IMR-90 (cell line): ENCODE data around the gene CAPRIN1. TPM values are rescaled to one million over a fixed set of nuclear protein-coding genes. Genes with fewer than 3 reads are reported as not detected.

Source experiments
- ATAC-seq: fragments of 200-7000 bp; cut with Tn5 transposase; 2 replicates; pipeline ENCODE4 v1.9.1; 2020; ENCODE audit warnings: low read depth, mild to moderate bottlenecking, moderate library complexity
- BruUV-seq: library from RNA; stranded (reverse); fragments of 400-500 nt; replicated peaks from 2 replicates; lab custom pipeline; 2021; lab: Mats Ljungman, UMichigan
- CTCF ChIA-PET: fragments of 300-600 bp; formaldehyde crosslinking; extraction: SDS; loops from one replicate; lab custom pipeline; 2021; ENCODE audit warnings: antibody characterized with exemption; lab: Yijun Ruan, JAX
- POLR2A ChIA-PET: fragments of 300-600 bp; sonication (Branson Sonifier 250); formaldehyde crosslinking; loops from one replicate; lab custom pipeline; 2022; ENCODE audit warnings: antibody characterized with exemption; ENCODE audit not compliant: unreplicated experiment; lab: Charles Lee
- DNase-seq: peaks from one replicate; pipeline ENCODE4 v3.0.0; 2013
- H2AFZ ChIP-seq: replicated peaks from 2 replicates; pipeline ENCODE3; 2013; ENCODE audit warnings: low read length, mild to moderate bottlenecking; ENCODE audit not compliant: poor library complexity
- H2AK5ac ChIP-seq: 2 replicates; pipeline ENCODE4 v1.6.1; 2013; ENCODE audit warnings: low read depth, low read length, inconsistent platforms
- H2AK9ac ChIP-seq: replicated peaks from 2 replicates; pipeline ENCODE3; 2013; ENCODE audit warnings: mild to moderate bottlenecking, low read depth, low read length, moderate library complexity; ENCODE audit not compliant: poor library complexity
- H2BK120ac ChIP-seq: 2 replicates; pipeline ENCODE4 v1.6.1; 2013; ENCODE audit warnings: low read depth, low read length, inconsistent platforms
- H2BK15ac ChIP-seq: 3 replicates; pipeline ENCODE4 v1.6.1; 2013; ENCODE audit warnings: low read depth, low read length, inconsistent platforms
- H2BK20ac ChIP-seq: 2 replicates; pipeline ENCODE4 v1.6.1; 2013; ENCODE audit warnings: low read depth, mild to moderate bottlenecking, inconsistent platforms, low read length, moderate library complexity
- H2BK5ac ChIP-seq: 2 replicates; pipeline ENCODE4 v1.6.1; 2013; ENCODE audit warnings: mild to moderate bottlenecking, low read depth, low read length, inconsistent platforms; ENCODE audit not compliant: poor library complexity, severe bottlenecking
- H3K14ac ChIP-seq: replicated peaks from 2 replicates; pipeline ENCODE4 v1.6.1; 2013; ENCODE audit warnings: low read depth, low read length, inconsistent platforms
- H3K18ac ChIP-seq: 2 replicates; pipeline ENCODE4 v1.6.1; 2013; ENCODE audit warnings: low read depth, low read length, control low read depth
- H3K23ac ChIP-seq: 2 replicates; pipeline ENCODE4 v1.6.1; 2013; ENCODE audit warnings: low read depth, low read length, inconsistent platforms
- H3K27ac ChIP-seq: 2 replicates; pipeline ENCODE4 v1.5.1; 2013; ENCODE audit warnings: mild to moderate bottlenecking, control low read depth, low read length; ENCODE audit not compliant: insufficient read depth
- H3K27me3 ChIP-seq: 2 replicates; pipeline ENCODE4 v1.6.1; 2013; ENCODE audit warnings: low read length; ENCODE audit not compliant: control insufficient read depth, insufficient read depth
- H3K36me3 ChIP-seq: 2 replicates; pipeline ENCODE4 v1.6.1; 2013; ENCODE audit warnings: low read length, mixed read lengths; ENCODE audit not compliant: control insufficient read depth, insufficient read depth
- H3K4ac ChIP-seq: 2 replicates; pipeline ENCODE4 v1.6.1; 2013; ENCODE audit warnings: low read depth, low read length, inconsistent platforms
- H3K4me1 ChIP-seq: 2 replicates; pipeline ENCODE4 v1.6.1; 2013; ENCODE audit warnings: low read length, mixed read lengths; ENCODE audit not compliant: control insufficient read depth, insufficient read depth
- H3K4me2 ChIP-seq: 2 replicates; pipeline ENCODE4 v1.6.1; 2013; ENCODE audit warnings: low read depth, mild to moderate bottlenecking, control low read depth, low read length, moderate library complexity
- H3K4me3 ChIP-seq: 2 replicates; pipeline ENCODE4 v1.5.1; 2013; ENCODE audit warnings: low read depth, mild to moderate bottlenecking, control low read depth, low read length, moderate library complexity; ENCODE audit not compliant: insufficient read depth
- H3K56ac ChIP-seq: 2 replicates; pipeline ENCODE4 v1.6.1; 2013; ENCODE audit warnings: low read length, inconsistent platforms; ENCODE audit not compliant: insufficient read depth; ENCODE audit errors: extremely low read depth
- H3K79me1 ChIP-seq, 2 experiments: 2 replicates each; pipeline ENCODE4 v1.6.1; 2013; ENCODE audit warnings: low read length in 2 of 2, inconsistent platforms in 1 of 2, low read depth in 1 of 2
- H3K9ac ChIP-seq: 2 replicates; pipeline ENCODE4 v1.6.1; 2013; ENCODE audit warnings: low read depth, low read length, control low read depth
- H3K9me1 ChIP-seq: 2 replicates; pipeline ENCODE4 v1.6.1; 2013; ENCODE audit warnings: low read length, inconsistent platforms; ENCODE audit not compliant: insufficient read depth
- H3K9me3 ChIP-seq: 2 replicates; pipeline ENCODE4 v1.6.1; 2013; ENCODE audit warnings: low read length; ENCODE audit not compliant: control insufficient read depth, insufficient read depth
- H4K20me1 ChIP-seq: 2 replicates; pipeline ENCODE4 v1.6.1; 2013; ENCODE audit warnings: low read length, inconsistent platforms; ENCODE audit not compliant: insufficient read depth
- H4K5ac ChIP-seq: 2 replicates; pipeline ENCODE4 v1.6.1; 2013; ENCODE audit warnings: mild to moderate bottlenecking, low read depth, low read length, control low read depth
- H4K8ac ChIP-seq, 2 experiments: 2 replicates each; pipeline ENCODE4 v1.6.1; 2013; ENCODE audit warnings: low read depth in 2 of 2, low read length in 2 of 2, control low read depth in 1 of 2, inconsistent platforms in 1 of 2
- H4K91ac ChIP-seq: 2 replicates; pipeline ENCODE4 v1.6.1; 2013; ENCODE audit warnings: low read depth, low read length, inconsistent platforms; ENCODE audit not compliant: insufficient read depth
- BHLHE40 ChIP-seq: fragments of 150-350 bp; IDR thresholded peaks from 2 replicates; pipeline ENCODE4 v1.6.1; 2016; ENCODE audit warnings: mild to moderate bottlenecking, low read depth, low read length
- CEBPB ChIP-seq: IDR thresholded peaks from 2 replicates; pipeline ENCODE4 v1.6.1; 2012; ENCODE audit warnings: low read depth, low read length, improper control_type of control experiment
- CHD1 ChIP-seq: IDR thresholded peaks from 2 replicates; pipeline ENCODE4 v1.6.1; 2012; ENCODE audit warnings: low read depth, low read length, improper control_type of control experiment
- CTCF ChIP-seq: conservative IDR thresholded peaks from 2 replicates; pipeline ENCODE4 v1.5.1; 2012; ENCODE audit warnings: mild to moderate bottlenecking, low read depth, low read length, improper control_type of control experiment
- ELK1 ChIP-seq: fragments of 150-350 bp; IDR thresholded peaks from 2 replicates; pipeline ENCODE4 v1.6.1; 2016; ENCODE audit warnings: low read depth, mild to moderate bottlenecking, low read length, moderate library complexity, borderline replicate concordance
- FOS ChIP-seq: fragments of 150-350 bp; IDR thresholded peaks from 2 replicates; pipeline ENCODE4 v1.6.1; 2016; ENCODE audit warnings: low read depth, low read length
- MAFK ChIP-seq: IDR thresholded peaks from 2 replicates; pipeline ENCODE4 v1.6.1; 2012; ENCODE audit warnings: low read depth, low read length, improper control_type of control experiment
- MAZ ChIP-seq: IDR thresholded peaks from 2 replicates; pipeline ENCODE4 v1.6.1; 2012; ENCODE audit warnings: low read depth, mild to moderate bottlenecking, low read length, improper control_type of control experiment, moderate library complexity, borderline replicate concordance
- MXI1 ChIP-seq: IDR thresholded peaks from 2 replicates; pipeline ENCODE4 v1.6.1; 2012; ENCODE audit warnings: low read depth, mild to moderate bottlenecking, low read length, moderate library complexity, borderline replicate concordance
- NFE2L2 ChIP-seq: fragments of 150-350 bp; IDR thresholded peaks from 2 replicates; pipeline ENCODE4 v1.6.1; 2016; ENCODE audit warnings: low read depth, mild to moderate bottlenecking, low read length
- POLR2A ChIP-seq: IDR thresholded peaks from 2 replicates; pipeline ENCODE4 v1.6.1; 2012; ENCODE audit warnings: mild to moderate bottlenecking, low read depth, low read length
- RAD21 ChIP-seq: IDR thresholded peaks from 2 replicates; pipeline ENCODE4 v1.6.1; 2012; ENCODE audit warnings: low read length, improper control_type of control experiment
- RCOR1 ChIP-seq: IDR thresholded peaks from 2 replicates; pipeline ENCODE4 v1.6.1; 2012; ENCODE audit warnings: mild to moderate bottlenecking, low read length, improper control_type of control experiment; ENCODE audit not compliant: insufficient replicate concordance
- RFX5 ChIP-seq: IDR thresholded peaks from 2 replicates; pipeline ENCODE4 v1.8.0; 2012; ENCODE audit warnings: low read depth, mild to moderate bottlenecking, low read length, moderate library complexity
- SMC3 ChIP-seq: fragments of 150-350 bp; IDR thresholded peaks from 2 replicates; pipeline ENCODE4 v1.6.1; 2016; ENCODE audit warnings: low read depth, mild to moderate bottlenecking, antibody characterized with exemption, low read length, moderate library complexity
- WGBS, 2 experiments: methylation state at CpG; one replicate each; pipeline versions ENCODE4 v1.1.5 to v1.1.7; 2013; ENCODE audit warnings: missing lambda C conversion rate in 2 of 2; ENCODE audit not compliant: insufficient read length in 1 of 2; ENCODE audit errors: extremely low coverage in 2 of 2; 5-methylcytosine and 5-hydroxymethylcytosine counted together
- dilution Hi-C: fragments of 300-500 bp; cut with HindIII; formaldehyde crosslinking; loops from one replicate; pipeline ENCODE4 v1.14.3; 2018; ENCODE audit warnings: low sequenced_read_pairs; ENCODE audit not compliant: unreplicated experiment
- in situ Hi-C: fragments of 300-500 bp; cut with MboI; formaldehyde crosslinking; loops from 3 replicates; pipeline ENCODE4 v1.14.3; 2019; ENCODE audit warnings: low sequenced_read_pairs, inconsistent platforms, mixed read lengths
- intact Hi-C: fragments of 100-400 bp; cut with micrococcal nuclease; formaldehyde crosslinking; loops from 2 replicates; pipeline ENCODE4 v1.10.0; 2022
- polyA plus RNA-seq, 3 experiments: library from polyadenylated mRNA; depleted of rRNA; stranded (reverse); fragments of >200 nt; gene quantifications; 2 replicates each; pipeline ENCODE4 v1.2.3, GENCODE V29; 2012; ENCODE audit warnings: low replicate concordance in 1 of 3
- total RNA-seq: library from RNA; depleted of rRNA; stranded (reverse); fragments of >200 nt; gene quantifications from 2 replicates; pipeline ENCODE4 v1.2.3, GENCODE V29; 2012

The CAPRIN1 gene
- total and polyA plus RNA-seq, 2 of the 4 experiments (the other 2 are of a cell fraction), result 127 to 253 TPM

DNA sequence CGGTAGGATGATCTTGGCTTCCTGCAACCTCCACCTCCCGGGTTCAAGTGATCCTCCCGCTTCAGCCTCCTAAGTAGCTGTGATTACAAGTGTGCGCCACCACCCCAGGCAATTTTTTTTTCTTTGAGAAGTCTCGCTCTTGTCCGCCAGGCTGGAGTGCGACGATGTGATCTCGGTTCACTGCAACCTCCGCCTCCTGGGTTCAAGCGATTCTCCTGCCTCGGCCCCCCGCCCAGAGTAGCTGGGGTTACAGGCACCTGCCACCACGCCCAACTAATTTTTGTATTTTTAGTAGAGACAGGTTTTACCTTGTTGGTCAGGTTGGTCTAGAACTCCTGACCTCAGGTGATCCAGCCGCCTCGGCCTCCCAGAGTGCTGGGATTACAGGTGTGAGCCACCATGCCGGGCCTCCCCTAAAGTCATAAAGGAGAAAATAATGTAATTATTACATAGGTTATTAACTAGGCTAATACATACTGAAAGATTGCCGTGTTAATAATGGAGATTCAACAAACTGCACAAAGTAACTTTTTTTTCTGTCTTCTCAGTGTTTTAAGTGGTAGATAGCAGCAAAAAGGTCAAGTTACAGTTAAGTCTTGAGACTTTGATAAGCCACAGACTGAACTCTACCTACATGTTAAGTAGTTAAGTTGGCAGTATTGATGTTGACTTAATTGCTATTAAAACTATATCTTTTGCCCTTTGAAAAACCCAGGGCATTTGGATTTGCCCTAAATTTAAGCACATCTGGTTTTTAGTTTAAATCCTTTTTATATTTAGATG lies 3.9 kb downstream of the CAPRIN1 start:
- Histone ChIP-seq H2BK120ac (no peak overlapping the region), H3K14ac (no peak overlapping the region), H3K4me2 (no peak overlapping the region; the same call in 1 of the 2 replicates), H3K4ac (no peak overlapping the region), H2BK15ac (no peak overlapping the region), H4K8ac (no peak overlapping the region), H4K5ac (no peak overlapping the region), H3K18ac (no peak overlapping the region), H4K91ac (no peak overlapping the region), H3K4me3 (no peak overlapping the region), H2BK20ac (no peak overlapping the region), H3K27ac (no peak overlapping the region), H3K9me3 (no peaks in the 10 kb centered on the region), H3K4me1 (peaks cover 6% of the 10 kb centered on the region; the same call in 1 of the 2 replicates), H3K23ac (no peak overlapping the region), H2AFZ (no peak overlapping the region), H3K9me1 (no peaks in the 10 kb centered on the region), H3K27me3 (no peaks in the 10 kb centered on the region), H2AK5ac (no peak overlapping the region), H2AK9ac (no peak overlapping the region), H3K9ac (no peak overlapping the region), H3K36me3 (peaks cover 11% of the 10 kb centered on the region; the same call in 1 of the 2 replicates), H3K79me1 (peaks cover 0 to 2% of the 10 kb centered on the region in 2 experiments; a peak in 2 of 4 replicates), H2BK5ac (no peak overlapping the region), H3K56ac (no peak overlapping the region), H4K20me1 (peaks cover 74% of the 10 kb centered on the region)
- dilution Hi-C loops (no loop called here), intact Hi-C loops (no loop called here), in situ Hi-C loops (no loop called here)
- CTCF ChIA-PET, result no interaction called here
- no peak for DNase-seq
- no TSS peak for BruUV-seq
- ATAC-seq, result no peak
- WGBS, 2 experiments, result 87% methylated on average over 7 of the region's 18 CpGs; no CpG with 5 or more reads in 1 of the 2 experiments
- POLR2A ChIA-PET, result interaction anchor here (1.0 kb wide), 1 partner anchor 11 kb away, joined by 4 read pairs; no protein-coding TSS in a partner anchor
- no peak for TF ChIP-seq POLR2A
- no peak for TF ChIP-seq MAZ
- TF ChIP-seq NFE2L2, result no peak
- no peak for TF ChIP-seq RCOR1
- no peak for TF ChIP-seq MAFK
- no peak for TF ChIP-seq CEBPB
- TF ChIP-seq RFX5, result no peak
- no peak for TF ChIP-seq ELK1
- no peak for TF ChIP-seq SMC3
- no peak for TF ChIP-seq FOS
- TF ChIP-seq CHD1, result no peak
- no peak for TF ChIP-seq MXI1
- TF ChIP-seq RAD21, result no peak
- no peak for TF ChIP-seq BHLHE40
- TF ChIP-seq CTCF, result no peak
